Fibroblast of lung (primary cell): ENCODE results near the gene HLF. TPM values are rescaled to one million over a fixed set of nuclear protein-coding genes. Genes with fewer than 3 reads are reported as not detected.

ENCODE experiments used
- DNase-seq, 2 donors: peaks; one replicate each; pipeline versions ENCODE4 v3.0.0 to v3.0.0-alpha.2; 2010; ENCODE audit warnings: low read depth in 2 of 2
- H2AFZ ChIP-seq: 2 replicates; pipeline ENCODE4 v1.5.1; 2012; ENCODE audit warnings: low read length, control low read depth, inconsistent platforms
- H3K27ac ChIP-seq: 2 replicates; pipeline ENCODE4 v1.5.1; 2011; ENCODE audit warnings: low read length, control low read depth; ENCODE audit not compliant: insufficient read depth
- H3K27me3 ChIP-seq: 2 replicates; pipeline ENCODE4 v1.5.1; 2011; ENCODE audit warnings: mild to moderate bottlenecking, low read length; ENCODE audit not compliant: control insufficient read depth, insufficient read depth
- H3K36me3 ChIP-seq: 2 replicates; pipeline ENCODE4 v1.5.1; 2011; ENCODE audit warnings: low read length; ENCODE audit not compliant: control insufficient read depth, insufficient read depth
- H3K4me1 ChIP-seq: 2 replicates; pipeline ENCODE4 v1.5.1; 2011; ENCODE audit warnings: low read length; ENCODE audit not compliant: control insufficient read depth, insufficient read depth; ENCODE audit errors: extremely low read depth
- H3K4me2 ChIP-seq: 2 replicates; pipeline ENCODE4 v1.5.1; 2011; ENCODE audit warnings: low read length, control low read depth; ENCODE audit not compliant: insufficient read depth; ENCODE audit errors: extremely low read depth
- H3K4me3 ChIP-seq, 4 experiments: fragments of 200-600 bp in 1 of 4; sonication (generic) in 1 of 4; replicated peaks in 1 of 4; 2 replicates each; pipeline ENCODE4 v1.5.1; 2011 to 2016; ENCODE audit warnings: low read length in 4 of 4, low read depth in 3 of 4, mild to moderate bottlenecking in 3 of 4, control low read depth in 2 of 4, inconsistent platforms in 1 of 4, mixed read lengths in 1 of 4; ENCODE audit not compliant: insufficient read depth in 1 of 4; ENCODE audit errors: control extremely low read depth in 1 of 4
- H3K79me2 ChIP-seq: 2 replicates; pipeline ENCODE4 v1.5.1; 2012; ENCODE audit warnings: mild to moderate bottlenecking, low read length, inconsistent platforms; ENCODE audit not compliant: control insufficient read depth, insufficient read depth
- H3K9ac ChIP-seq: 2 replicates; pipeline ENCODE4 v1.5.1; 2011; ENCODE audit warnings: mild to moderate bottlenecking, low read length, control low read depth; ENCODE audit not compliant: insufficient read depth
- H3K9me3 ChIP-seq: 2 replicates; pipeline ENCODE4 v1.5.1; 2012; ENCODE audit warnings: low read depth, low read length; ENCODE audit not compliant: control insufficient read depth, insufficient read depth
- H4K20me1 ChIP-seq: 2 replicates; pipeline ENCODE4 v1.5.1; 2011; ENCODE audit warnings: low read length; ENCODE audit not compliant: control insufficient read depth, insufficient read depth; ENCODE audit errors: extremely low read depth
- EZH2 ChIP-seq: IDR thresholded peaks from 2 replicates; pipeline ENCODE4 v1.5.1; 2012; ENCODE audit warnings: low read length, control low read depth, mild to moderate bottlenecking; ENCODE audit errors: missing control alignments
- polyA plus RNA-seq, 2 donors: library from polyadenylated mRNA; depleted of rRNA in 1 of 2; stranded (reverse) in 1 of 2; unstranded in 1 of 2; fragments of >200 nt; gene quantifications; 2 replicates each; pipeline ENCODE4 v1.2.1, GENCODE V29; 2011 to 2012; ENCODE audit warnings: missing spikeins in 1 of 2
- total RNA-seq: library from RNA; depleted of rRNA; stranded (reverse); fragments of >200 nt; gene quantifications from 2 replicates; pipeline ENCODE4 v1.2.1, GENCODE V29; 2014
- TF ChIP-seq, protein P1 (sequence below), 2 donors: IDR thresholded peaks in 1 of 2; conservative IDR thresholded peaks in 1 of 2; 1 replicate in 1 of 2; 2 replicates in 1 of 2; pipeline ENCODE4 v1.5.1; 2011 to 2012; ENCODE audit warnings: low read length in 2 of 2, control low read depth in 1 of 2, inconsistent platforms in 1 of 2, low read depth in 1 of 2, mild to moderate bottlenecking in 1 of 2

Gene HLF
- total and polyA plus RNA-seq, 2 donors (not counting 1 experiment from before 2014, with no cell fraction given) = 0.17 to 0.69 TPM

DNA sequence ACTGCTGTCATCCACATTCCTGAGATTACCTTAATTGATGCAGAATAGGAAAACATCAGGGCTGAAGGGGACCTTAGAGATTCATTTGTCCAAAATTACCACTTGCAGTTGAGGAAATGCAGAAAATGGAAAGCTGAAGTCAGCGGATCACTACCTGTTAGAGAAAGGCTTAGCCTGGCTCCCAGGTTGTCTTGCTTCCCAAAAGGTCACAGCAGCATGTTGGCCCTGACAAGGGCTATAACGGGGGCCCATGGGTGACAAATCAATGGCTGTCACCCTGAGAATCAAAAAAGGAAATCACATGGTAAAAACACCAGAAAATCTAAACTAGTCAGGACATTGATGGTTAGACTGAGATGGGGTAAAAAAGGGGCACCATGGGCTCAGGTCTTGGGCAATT is 51.7 kb downstream of the HLF start:
- H3K4me3 ChIP-seq = no peak overlapping the region
- no peak overlapping the region for H3K9ac ChIP-seq
- H4K20me1 ChIP-seq = no peaks in the 10 kb centered on the region
- no peaks in the 10 kb centered on the region for H3K79me2 ChIP-seq
- no peak for TF ChIP-seq EZH2
- TF ChIP-seq, protein P1, sequence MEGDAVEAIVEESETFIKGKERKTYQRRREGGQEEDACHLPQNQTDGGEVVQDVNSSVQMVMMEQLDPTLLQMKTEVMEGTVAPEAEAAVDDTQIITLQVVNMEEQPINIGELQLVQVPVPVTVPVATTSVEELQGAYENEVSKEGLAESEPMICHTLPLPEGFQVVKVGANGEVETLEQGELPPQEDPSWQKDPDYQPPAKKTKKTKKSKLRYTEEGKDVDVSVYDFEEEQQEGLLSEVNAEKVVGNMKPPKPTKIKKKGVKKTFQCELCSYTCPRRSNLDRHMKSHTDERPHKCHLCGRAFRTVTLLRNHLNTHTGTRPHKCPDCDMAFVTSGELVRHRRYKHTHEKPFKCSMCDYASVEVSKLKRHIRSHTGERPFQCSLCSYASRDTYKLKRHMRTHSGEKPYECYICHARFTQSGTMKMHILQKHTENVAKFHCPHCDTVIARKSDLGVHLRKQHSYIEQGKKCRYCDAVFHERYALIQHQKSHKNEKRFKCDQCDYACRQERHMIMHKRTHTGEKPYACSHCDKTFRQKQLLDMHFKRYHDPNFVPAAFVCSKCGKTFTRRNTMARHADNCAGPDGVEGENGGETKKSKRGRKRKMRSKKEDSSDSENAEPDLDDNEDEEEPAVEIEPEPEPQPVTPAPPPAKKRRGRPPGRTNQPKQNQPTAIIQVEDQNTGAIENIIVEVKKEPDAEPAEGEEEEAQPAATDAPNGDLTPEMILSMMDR (conservative IDR thresholded peaks at IDR 0.05 in 1 of 2, IDR thresholded peaks at IDR 0.05 in 1 of 2; ENCODE audit: low read depth in 1 of 2, low read length in 2 of 2) = no peak
- DNase-seq = no peak
- H3K27me3 ChIP-seq = no peaks in the 10 kb centered on the region
- H3K4me1 ChIP-seq = no peaks in the 10 kb centered on the region
- no peaks in the 10 kb centered on the region for H3K9me3 ChIP-seq
- H2AFZ ChIP-seq = no peak overlapping the region
- no peaks in the 10 kb centered on the region for H3K36me3 ChIP-seq
- no peak overlapping the region for H3K4me2 ChIP-seq
- no peak overlapping the region for H3K27ac ChIP-seq

DNA sequence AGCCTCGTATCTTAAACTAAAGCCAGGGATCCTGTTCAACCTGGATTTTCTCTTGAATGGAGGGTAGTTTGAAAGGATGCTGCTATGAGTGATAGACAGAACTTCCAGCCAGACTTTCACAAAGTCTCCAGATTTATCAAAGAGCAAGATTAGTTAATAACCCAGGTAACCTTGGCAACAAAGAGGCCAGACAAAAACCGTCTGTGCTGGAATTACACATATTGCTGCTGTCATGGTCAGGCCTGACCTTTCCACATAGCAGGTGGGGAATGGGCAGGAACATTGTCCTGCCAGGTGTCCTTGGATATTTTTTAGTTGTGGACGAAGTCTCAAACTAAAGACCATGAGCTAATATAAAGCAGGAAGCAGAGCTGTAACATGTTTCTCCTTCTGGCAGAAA is 52.5 kb downstream of the HLF start:
- Histone ChIP-seq H3K4me1 (no peaks in the 10 kb centered on the region), H2AFZ (no peak overlapping the region), H3K27ac (no peak overlapping the region), H3K4me3 (no peak overlapping the region), H3K79me2 (no peaks in the 10 kb centered on the region), H4K20me1 (no peaks in the 10 kb centered on the region), H3K9ac (no peak overlapping the region), H3K9me3 (no peaks in the 10 kb centered on the region), H3K4me2 (no peak overlapping the region), H3K27me3 (no peaks in the 10 kb centered on the region), H3K36me3 (no peaks in the 10 kb centered on the region)
- no peak for DNase-seq
- TF ChIP-seq, protein P1 (conservative IDR thresholded peaks at IDR 0.05 in 1 of 2, IDR thresholded peaks at IDR 0.05 in 1 of 2; ENCODE audit: low read depth in 1 of 2, low read length in 2 of 2) = no peak
- TF ChIP-seq EZH2 = no peak

DNA sequence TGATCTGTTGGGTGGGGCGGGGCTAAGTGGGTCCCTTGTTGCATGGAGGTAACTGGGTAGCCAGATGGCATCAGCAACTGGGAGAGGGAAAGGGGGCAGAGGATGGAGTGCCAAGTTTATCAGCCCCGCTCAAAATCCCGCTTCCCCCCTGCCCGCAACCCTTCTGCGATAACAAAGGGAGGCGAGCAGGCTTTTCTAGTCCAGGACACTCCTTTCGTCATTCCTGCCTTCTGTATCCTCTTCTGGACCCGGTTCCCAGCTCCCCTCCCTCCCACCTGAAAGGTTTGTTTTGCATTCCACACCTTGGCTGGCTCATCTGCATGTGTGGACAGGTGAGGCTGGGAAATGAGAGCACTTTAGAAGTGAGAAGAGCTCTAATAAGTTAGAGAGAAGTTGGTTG is 53.3 kb downstream of the HLF start:
- Histone ChIP-seq H4K20me1 (no peaks in the 10 kb centered on the region), H3K4me2 (no peak overlapping the region), H3K9ac (no peak overlapping the region), H3K9me3 (no peaks in the 10 kb centered on the region), H3K36me3 (no peaks in the 10 kb centered on the region), H3K79me2 (no peaks in the 10 kb centered on the region), H3K4me3 (no peak overlapping the region), H3K27me3 (no peaks in the 10 kb centered on the region), H3K4me1 (no peaks in the 10 kb centered on the region), H2AFZ (no peak overlapping the region), H3K27ac (no peak overlapping the region)
- DNase-seq = no peak
- no peak for TF ChIP-seq EZH2
- TF ChIP-seq, protein P1 (conservative IDR thresholded peaks at IDR 0.05 in 1 of 2, IDR thresholded peaks at IDR 0.05 in 1 of 2; ENCODE audit: low read depth in 1 of 2, low read length in 2 of 2) = no peak
